OCI-LY7 (cell line): ENCODE data around the gene AGER. TPM values are rescaled to one million over a fixed set of nuclear protein-coding genes. Genes with fewer than 3 reads are reported as not detected.

Source experiments
- BruUV-seq: library from RNA; stranded (reverse); fragments of 400-500 nt; replicated peaks from 2 replicates; lab custom pipeline; 2021; lab: Mats Ljungman, UMichigan
- CTCF ChIA-PET: fragments of 300-600 bp; sonication (Branson Sonifier 250); formaldehyde crosslinking; loops from one replicate; lab custom pipeline; 2022; ENCODE audit warnings: antibody characterized with exemption; ENCODE audit not compliant: unreplicated experiment; lab: Charles Lee
- POLR2A ChIA-PET: fragments of 300-600 bp; sonication (Branson Sonifier 250); formaldehyde crosslinking; loops from one replicate; lab custom pipeline; 2022; ENCODE audit warnings: antibody characterized with exemption; lab: Charles Lee
- DNase-seq: peaks from one replicate; pipeline ENCODE4 v3.0.0-alpha.2; 2015; ENCODE audit warnings: low spot score
- H2AFZ ChIP-seq: fragments of 200-600 bp; sonication (generic), shearing (Covaris generic); 2 replicates; pipeline ENCODE4 v1.6.1; 2014; ENCODE audit warnings: mild to moderate bottlenecking, antibody characterized with exemption, low read length, moderate library complexity
- H3K27ac ChIP-seq: fragments of 200-600 bp; sonication (generic); 2 replicates; pipeline ENCODE4 v1.5.1; 2014; ENCODE audit warnings: mixed run types, low read depth, mild to moderate bottlenecking, moderate library complexity, low read length, inconsistent platforms; ENCODE audit not compliant: poor library complexity, severe bottlenecking
- H3K36me3 ChIP-seq: fragments of 200-600 bp; sonication (generic); 2 replicates; pipeline ENCODE4 v1.6.1; 2014; ENCODE audit warnings: mild to moderate bottlenecking, antibody characterized with exemption, low read length, moderate library complexity, mixed read lengths; ENCODE audit not compliant: insufficient read depth
- H3K4me1 ChIP-seq: fragments of 200-600 bp; sonication (generic); 2 replicates; pipeline ENCODE4 v1.5.1; 2014; ENCODE audit warnings: mild to moderate bottlenecking, low read length; ENCODE audit not compliant: insufficient read depth, poor library complexity, severe bottlenecking
- H3K4me2 ChIP-seq: fragments of 200-600 bp; sonication (generic); 2 replicates; pipeline ENCODE4 v1.6.1; 2014; ENCODE audit warnings: mild to moderate bottlenecking, low read length
- H3K4me3 ChIP-seq: fragments of 200-600 bp; sonication (generic); 2 replicates; pipeline ENCODE4 v1.5.1; 2014; ENCODE audit warnings: mild to moderate bottlenecking, low read depth, low read length; ENCODE audit not compliant: poor library complexity, severe bottlenecking
- H3K79me2 ChIP-seq: fragments of 200-600 bp; sonication (generic); 2 replicates; pipeline ENCODE4 v1.6.1; 2016; ENCODE audit warnings: low read depth, mild to moderate bottlenecking, low read length, moderate library complexity, mixed read lengths; ENCODE audit not compliant: insufficient read depth
- H3K9me2 ChIP-seq: fragments of 200-600 bp; sonication (generic); 2 replicates; pipeline ENCODE4 v1.6.1; 2016; ENCODE audit warnings: mild to moderate bottlenecking, low read length, mixed read lengths; ENCODE audit not compliant: insufficient read depth
- H3K9me3 ChIP-seq: fragments of 200-600 bp; sonication (generic); 2 replicates; pipeline ENCODE4 v1.6.1; 2014; ENCODE audit warnings: mild to moderate bottlenecking, mixed run types, low read length, mixed read lengths
- H4K20me1 ChIP-seq: fragments of 200-600 bp; sonication (generic); 2 replicates; pipeline ENCODE4 v1.6.1; 2014; ENCODE audit warnings: mild to moderate bottlenecking, antibody characterized with exemption, low read length, moderate library complexity, mixed read lengths; ENCODE audit not compliant: insufficient read depth
- CTCF ChIP-seq: fragments of 200-600 bp; sonication (generic); conservative IDR thresholded peaks from 2 replicates; pipeline ENCODE4 v1.5.1; 2014; ENCODE audit warnings: mild to moderate bottlenecking, antibody characterized with exemption, low read length, moderate library complexity, mixed read lengths
- EZH2phosphoT487 ChIP-seq: fragments of 200-600 bp; sonication (generic); IDR thresholded peaks from 2 replicates; pipeline ENCODE4 v1.6.1; 2018; ENCODE audit warnings: low read depth, borderline replicate concordance, mild to moderate bottlenecking, mixed run types, antibody characterized with exemption, low read length, moderate library complexity, mixed read lengths
- intact Hi-C: fragments of 100-400 bp; cut with micrococcal nuclease; formaldehyde crosslinking; loops from one replicate; pipeline ENCODE4 v1.10.0; 2022; ENCODE audit not compliant: unreplicated experiment
- total RNA-seq, 2 experiments: library from RNA; depleted of rRNA in 1 of 2; stranded (reverse); fragments of >200 nt in 1 of 2; shearing (Covaris generic) in 1 of 2; gene quantifications; 2 replicates each; pipeline ENCODE4 v1.2.3, GENCODE V29; 2014 to 2022

Gene AGER
- total RNA-seq, 2 experiments from 2014 or later, result 6.7 to 26.9 TPM

GRCh38 chr6:32196682-32197616 lies 12.9 kb upstream of the AGER start:
- no peaks in the 10 kb centered on the region for H4K20me1 ChIP-seq
- no peaks in the 10 kb centered on the region for H3K9me3 ChIP-seq
- peak overlapping the region; percentile 74 for H3K4me2 ChIP-seq
- BruUV-seq, result no TSS peak
- DNase-seq, result no peak
- no peaks in the 10 kb centered on the region for H3K36me3 ChIP-seq
- ChIA-PET CTCF (interaction anchor here (0.6 kb wide), 2 partner anchors 87 to 651 kb away, joined by 7 to 15 read pairs; no protein-coding TSS in a partner anchor), POLR2A (interaction anchor here (0.6 to 0.9 kb wide), 4 partner anchors 9 to 54 kb away, joined by 3 to 6 read pairs (median 4); partner anchors contain the start of gene NOTCH4)
- no peak for TF ChIP-seq EZH2phosphoT487
- 0 out of 2 replicates have a peak, but pooled peaks have one; percentile 14 for TF ChIP-seq CTCF
- no peaks in the 10 kb centered on the region for H3K9me2 ChIP-seq
- peaks cover 44% of the 10 kb centered on the region for H3K4me1 ChIP-seq
- H3K27ac ChIP-seq, result peak overlapping the region; percentile 72
- no peak overlapping the region; the same call in 1 of the 2 replicates for H2AFZ ChIP-seq
- peaks cover 7% of the 10 kb centered on the region; the same call in 1 of the 2 replicates for H3K79me2 ChIP-seq
- intact Hi-C loops, result no loop called here
- peak overlapping the region; percentile 79 for H3K4me3 ChIP-seq

DNA sequence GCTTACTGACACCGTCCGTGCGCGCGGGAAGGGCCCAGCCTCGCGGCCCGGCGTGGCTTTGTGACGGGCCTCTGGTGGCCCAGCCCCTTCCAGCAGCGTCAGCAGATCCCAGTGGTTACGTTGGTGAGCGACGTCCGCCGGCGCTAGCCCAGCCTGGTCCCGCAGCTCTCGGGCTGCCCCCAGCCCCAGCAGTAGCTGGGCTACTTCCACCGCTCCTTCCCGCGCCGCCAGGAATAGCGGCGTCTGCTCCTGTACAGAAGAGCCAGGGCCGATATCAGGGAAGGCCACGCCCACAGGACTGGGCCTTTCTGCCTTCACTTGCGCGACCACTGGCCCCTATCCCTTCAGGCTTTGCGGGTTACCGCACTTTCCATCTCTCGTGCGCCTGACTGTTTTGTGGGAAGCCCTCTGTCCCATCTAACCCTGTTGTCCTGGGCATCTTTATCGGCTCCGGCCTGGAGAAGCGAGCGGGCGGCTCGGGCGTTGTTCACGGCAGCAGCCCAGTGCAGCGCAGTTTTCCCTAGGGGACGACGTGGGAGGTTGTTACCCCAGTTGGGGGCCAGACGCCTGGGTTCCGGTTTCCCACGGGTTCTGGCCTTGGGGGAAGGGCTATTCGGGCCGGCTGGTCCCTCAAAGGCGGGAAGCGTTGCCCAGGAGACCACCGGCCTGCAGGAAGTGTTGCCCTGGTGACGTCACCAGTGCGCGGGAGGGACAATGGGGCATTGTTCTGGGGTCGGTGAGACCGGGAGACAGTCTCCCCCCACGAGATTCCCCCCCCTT lies 12.0 kb upstream of the AGER start:
- Histone ChIP-seq H4K20me1 (no peaks in the 10 kb centered on the region), H3K4me1 (peaks cover 47% of the 10 kb centered on the region), H3K4me3 (peak overlapping the region; percentile 79), H2AFZ (peak overlapping the region; percentile 59; the same call in 1 of the 2 replicates), H3K9me3 (no peaks in the 10 kb centered on the region), H3K36me3 (no peaks in the 10 kb centered on the region), H3K4me2 (peak overlapping the region; percentile 74), H3K27ac (peak overlapping the region; percentile 72), H3K79me2 (peaks cover 16% of the 10 kb centered on the region; the same call in 1 of the 2 replicates), H3K9me2 (no peaks in the 10 kb centered on the region)
- BruUV-seq, result TSS peak; percentile 92
- intact Hi-C loops, result loop anchor here (1.0 to 2.0 kb wide), 6 partner anchors 18 to 298 kb away; partner anchors contain the start of genes NOTCH4, PPT2 and RNF5
- TF ChIP-seq CTCF (no peak), EZH2phosphoT487 (no peak)
- DNase-seq, result peak; percentile 73
- POLR2A ChIA-PET, result interaction anchor here (0.7 to 1.2 kb wide), 3 partner anchors 17 to 49 kb away, joined by 3 to 5 read pairs (median 5); no protein-coding TSS in a partner anchor
- CTCF ChIA-PET, result interaction anchor here (0.6 kb wide), 2 partner anchors 86 to 651 kb away, joined by 7 to 15 read pairs; no protein-coding TSS in a partner anchor
